ENCODE results near the gene GRM7. TPM values are rescaled to one million over a fixed set of nuclear protein-coding genes. Genes with fewer than 3 reads are reported as not detected.

The GRM7 gene
- total and polyA plus RNA-seq, 2 experiments from 2014 or later, result 0.40 TPM; not detected in 1

DNA sequence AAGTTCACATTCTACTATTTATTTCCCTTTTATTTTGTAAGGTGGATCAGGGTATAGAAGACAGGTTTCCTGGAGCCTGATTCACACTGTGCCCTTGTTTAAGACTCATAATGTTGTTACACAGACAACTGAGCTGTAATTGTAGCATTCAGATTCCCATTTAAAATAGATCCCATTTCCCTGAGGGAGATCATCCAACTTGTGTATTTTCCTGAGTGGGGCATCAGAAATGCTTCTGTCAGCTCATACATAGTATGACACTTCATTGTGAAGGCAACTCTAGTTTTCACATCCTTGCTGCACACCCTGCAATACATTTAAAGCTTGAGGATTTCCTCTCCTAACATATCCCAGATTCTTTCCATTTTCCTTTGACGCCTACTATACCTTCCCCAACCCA is 659.7 kb downstream of the GRM7 start:
- H3K27me3 ChIP-seq (ENCODE audit: insufficient read depth), result no peaks in the 10 kb centered on the region
- DNase-seq (ENCODE audit: low spot score) (no peak), ATAC-seq (no peak)
- H4K20me1 ChIP-seq (replicated peaks; ENCODE audit: insufficient read depth), result no peaks in the 10 kb centered on the region
- Mint-ChIP-seq H3K4me3 (no peak overlapping the region), H3K9me3 (peaks cover 15% of the 10 kb centered on the region; the same call in 2 of the 3 replicates), H3K36me3 (ENCODE audit: low read depth) (peaks cover 4% of the 10 kb centered on the region; the same call in 2 of the 3 replicates), H3K4me1 (no peaks in the 10 kb centered on the region), H3K27ac (no peak overlapping the region), H3K27me3 (ENCODE audit: insufficient read depth, low read depth, poor library complexity) (no peaks in the 10 kb centered on the region)
- no peaks in the 10 kb centered on the region for H3K36me3 ChIP-seq (ENCODE audit: insufficient read depth)
- no peak overlapping the region for H3K4me3 ChIP-seq
- no peaks in the 10 kb centered on the region for H3F3A ChIP-seq (replicated peaks; ENCODE audit: low read depth)
- H3K4me2 ChIP-seq, result no peak overlapping the region
- no peaks in the 10 kb centered on the region for H3K79me2 ChIP-seq (replicated peaks; ENCODE audit: insufficient read depth)
- no peak overlapping the region for H3K27ac ChIP-seq (ENCODE audit: low read depth)
- TF ChIP-seq, protein P1, sequence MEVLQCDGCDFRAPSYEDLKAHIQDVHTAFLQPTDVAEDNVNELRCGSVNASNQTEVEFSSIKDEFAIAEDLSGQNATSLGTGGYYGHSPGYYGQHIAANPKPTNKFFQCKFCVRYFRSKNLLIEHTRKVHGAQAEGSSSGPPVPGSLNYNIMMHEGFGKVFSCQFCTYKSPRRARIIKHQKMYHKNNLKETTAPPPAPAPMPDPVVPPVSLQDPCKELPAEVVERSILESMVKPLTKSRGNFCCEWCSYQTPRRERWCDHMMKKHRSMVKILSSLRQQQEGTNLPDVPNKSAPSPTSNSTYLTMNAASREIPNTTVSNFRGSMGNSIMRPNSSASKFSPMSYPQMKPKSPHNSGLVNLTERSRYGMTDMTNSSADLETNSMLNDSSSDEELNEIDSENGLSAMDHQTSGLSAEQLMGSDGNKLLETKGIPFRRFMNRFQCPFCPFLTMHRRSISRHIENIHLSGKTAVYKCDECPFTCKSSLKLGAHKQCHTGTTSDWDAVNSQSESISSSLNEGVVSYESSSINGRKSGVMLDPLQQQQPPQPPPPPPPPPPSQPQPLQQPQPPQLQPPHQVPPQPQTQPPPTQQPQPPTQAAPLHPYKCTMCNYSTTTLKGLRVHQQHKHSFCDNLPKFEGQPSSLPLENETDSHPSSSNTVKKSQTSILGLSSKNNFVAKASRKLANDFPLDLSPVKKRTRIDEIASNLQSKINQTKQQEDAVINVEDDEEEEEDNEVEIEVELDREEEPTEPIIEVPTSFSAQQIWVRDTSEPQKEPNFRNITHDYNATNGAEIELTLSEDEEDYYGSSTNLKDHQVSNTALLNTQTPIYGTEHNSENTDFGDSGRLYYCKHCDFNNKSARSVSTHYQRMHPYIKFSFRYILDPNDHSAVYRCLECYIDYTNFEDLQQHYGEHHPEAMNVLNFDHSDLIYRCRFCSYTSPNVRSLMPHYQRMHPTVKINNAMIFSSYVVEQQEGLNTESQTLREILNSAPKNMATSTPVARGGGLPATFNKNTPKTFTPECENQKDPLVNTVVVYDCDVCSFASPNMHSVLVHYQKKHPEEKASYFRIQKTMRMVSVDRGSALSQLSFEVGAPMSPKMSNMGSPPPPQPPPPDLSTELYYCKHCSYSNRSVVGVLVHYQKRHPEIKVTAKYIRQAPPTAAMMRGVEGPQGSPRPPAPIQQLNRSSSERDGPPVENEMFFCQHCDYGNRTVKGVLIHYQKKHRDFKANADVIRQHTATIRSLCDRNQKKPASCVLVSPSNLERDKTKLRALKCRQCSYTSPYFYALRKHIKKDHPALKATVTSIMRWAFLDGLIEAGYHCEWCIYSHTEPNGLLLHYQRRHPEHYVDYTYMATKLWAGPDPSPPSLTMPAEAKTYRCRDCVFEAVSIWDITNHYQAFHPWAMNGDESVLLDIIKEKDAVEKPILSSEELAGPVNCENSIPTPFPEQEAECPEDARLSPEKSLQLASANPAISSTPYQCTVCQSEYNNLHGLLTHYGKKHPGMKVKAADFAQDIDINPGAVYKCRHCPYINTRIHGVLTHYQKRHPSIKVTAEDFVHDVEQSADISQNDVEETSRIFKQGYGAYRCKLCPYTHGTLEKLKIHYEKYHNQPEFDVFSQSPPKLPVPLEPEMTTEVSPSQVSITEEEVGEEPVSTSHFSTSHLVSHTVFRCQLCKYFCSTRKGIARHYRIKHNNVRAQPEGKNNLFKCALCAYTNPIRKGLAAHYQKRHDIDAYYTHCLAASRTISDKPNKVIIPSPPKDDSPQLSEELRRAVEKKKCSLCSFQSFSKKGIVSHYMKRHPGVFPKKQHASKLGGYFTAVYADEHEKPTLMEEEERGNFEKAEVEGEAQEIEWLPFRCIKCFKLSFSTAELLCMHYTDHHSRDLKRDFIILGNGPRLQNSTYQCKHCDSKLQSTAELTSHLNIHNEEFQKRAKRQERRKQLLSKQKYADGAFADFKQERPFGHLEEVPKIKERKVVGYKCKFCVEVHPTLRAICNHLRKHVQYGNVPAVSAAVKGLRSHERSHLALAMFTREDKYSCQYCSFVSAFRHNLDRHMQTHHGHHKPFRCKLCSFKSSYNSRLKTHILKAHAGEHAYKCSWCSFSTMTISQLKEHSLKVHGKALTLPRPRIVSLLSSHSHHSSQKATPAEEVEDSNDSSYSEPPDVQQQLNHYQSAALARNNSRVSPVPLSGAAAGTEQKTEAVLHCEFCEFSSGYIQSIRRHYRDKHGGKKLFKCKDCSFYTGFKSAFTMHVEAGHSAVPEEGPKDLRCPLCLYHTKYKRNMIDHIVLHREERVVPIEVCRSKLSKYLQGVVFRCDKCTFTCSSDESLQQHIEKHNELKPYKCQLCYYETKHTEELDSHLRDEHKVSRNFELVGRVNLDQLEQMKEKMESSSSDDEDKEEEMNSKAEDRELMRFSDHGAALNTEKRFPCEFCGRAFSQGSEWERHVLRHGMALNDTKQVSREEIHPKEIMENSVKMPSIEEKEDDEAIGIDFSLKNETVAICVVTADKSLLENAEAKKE (CRISPR knock-in tag; IDR thresholded peaks at IDR 0.05), result no peak
- TF ChIP-seq JUNB (IDR thresholded peaks at IDR 0.05; ENCODE audit: unreplicated experiment) (no peak), ETS1 (IDR thresholded peaks at IDR 0.05) (no peak), STAT1 (IDR thresholded peaks at IDR 0.05; ENCODE audit: unreplicated experiment) (no peak), ZNF331 (CRISPR knock-in tag; IDR thresholded peaks at IDR 0.05; ENCODE audit: low read depth) (no peak), ZNF114 (CRISPR knock-in tag; IDR thresholded peaks at IDR 0.05) (no peak), EZH2phosphoT487 (IDR thresholded peaks at IDR 0.05; ENCODE audit: unreplicated experiment) (no peak), NANOG (IDR thresholded peaks at IDR 0.05; ENCODE audit: borderline replicate concordance) (no peak), CREB1 (CRISPR knock-in tag; IDR thresholded peaks at IDR 0.05; ENCODE audit: low read depth) (no peak), POLR2AphosphoS5 (IDR thresholded peaks at IDR 0.05; ENCODE audit: low read depth) (no peak), EZH2 (IDR thresholded peaks at IDR 0.05; ENCODE audit: low read depth, unreplicated experiment) (no peak)
- TF ChIP-seq, protein P2, sequence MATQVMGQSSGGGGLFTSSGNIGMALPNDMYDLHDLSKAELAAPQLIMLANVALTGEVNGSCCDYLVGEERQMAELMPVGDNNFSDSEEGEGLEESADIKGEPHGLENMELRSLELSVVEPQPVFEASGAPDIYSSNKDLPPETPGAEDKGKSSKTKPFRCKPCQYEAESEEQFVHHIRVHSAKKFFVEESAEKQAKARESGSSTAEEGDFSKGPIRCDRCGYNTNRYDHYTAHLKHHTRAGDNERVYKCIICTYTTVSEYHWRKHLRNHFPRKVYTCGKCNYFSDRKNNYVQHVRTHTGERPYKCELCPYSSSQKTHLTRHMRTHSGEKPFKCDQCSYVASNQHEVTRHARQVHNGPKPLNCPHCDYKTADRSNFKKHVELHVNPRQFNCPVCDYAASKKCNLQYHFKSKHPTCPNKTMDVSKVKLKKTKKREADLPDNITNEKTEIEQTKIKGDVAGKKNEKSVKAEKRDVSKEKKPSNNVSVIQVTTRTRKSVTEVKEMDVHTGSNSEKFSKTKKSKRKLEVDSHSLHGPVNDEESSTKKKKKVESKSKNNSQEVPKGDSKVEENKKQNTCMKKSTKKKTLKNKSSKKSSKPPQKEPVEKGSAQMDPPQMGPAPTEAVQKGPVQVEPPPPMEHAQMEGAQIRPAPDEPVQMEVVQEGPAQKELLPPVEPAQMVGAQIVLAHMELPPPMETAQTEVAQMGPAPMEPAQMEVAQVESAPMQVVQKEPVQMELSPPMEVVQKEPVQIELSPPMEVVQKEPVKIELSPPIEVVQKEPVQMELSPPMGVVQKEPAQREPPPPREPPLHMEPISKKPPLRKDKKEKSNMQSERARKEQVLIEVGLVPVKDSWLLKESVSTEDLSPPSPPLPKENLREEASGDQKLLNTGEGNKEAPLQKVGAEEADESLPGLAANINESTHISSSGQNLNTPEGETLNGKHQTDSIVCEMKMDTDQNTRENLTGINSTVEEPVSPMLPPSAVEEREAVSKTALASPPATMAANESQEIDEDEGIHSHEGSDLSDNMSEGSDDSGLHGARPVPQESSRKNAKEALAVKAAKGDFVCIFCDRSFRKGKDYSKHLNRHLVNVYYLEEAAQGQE (IDR thresholded peaks at IDR 0.05; ENCODE audit: unreplicated experiment), result no peak
- TF ChIP-seq, protein P3, sequence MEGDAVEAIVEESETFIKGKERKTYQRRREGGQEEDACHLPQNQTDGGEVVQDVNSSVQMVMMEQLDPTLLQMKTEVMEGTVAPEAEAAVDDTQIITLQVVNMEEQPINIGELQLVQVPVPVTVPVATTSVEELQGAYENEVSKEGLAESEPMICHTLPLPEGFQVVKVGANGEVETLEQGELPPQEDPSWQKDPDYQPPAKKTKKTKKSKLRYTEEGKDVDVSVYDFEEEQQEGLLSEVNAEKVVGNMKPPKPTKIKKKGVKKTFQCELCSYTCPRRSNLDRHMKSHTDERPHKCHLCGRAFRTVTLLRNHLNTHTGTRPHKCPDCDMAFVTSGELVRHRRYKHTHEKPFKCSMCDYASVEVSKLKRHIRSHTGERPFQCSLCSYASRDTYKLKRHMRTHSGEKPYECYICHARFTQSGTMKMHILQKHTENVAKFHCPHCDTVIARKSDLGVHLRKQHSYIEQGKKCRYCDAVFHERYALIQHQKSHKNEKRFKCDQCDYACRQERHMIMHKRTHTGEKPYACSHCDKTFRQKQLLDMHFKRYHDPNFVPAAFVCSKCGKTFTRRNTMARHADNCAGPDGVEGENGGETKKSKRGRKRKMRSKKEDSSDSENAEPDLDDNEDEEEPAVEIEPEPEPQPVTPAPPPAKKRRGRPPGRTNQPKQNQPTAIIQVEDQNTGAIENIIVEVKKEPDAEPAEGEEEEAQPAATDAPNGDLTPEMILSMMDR (conservative IDR thresholded peaks at IDR 0.05; ENCODE audit: low read depth in 2 of 2), result no peak
- H2AFZ ChIP-seq, result no peak overlapping the region
- no peaks in the 10 kb centered on the region for H3K4me1 ChIP-seq (ENCODE audit: insufficient read depth)
- peaks cover 10% of the 10 kb centered on the region for H3K9me2 ChIP-seq (ENCODE audit: insufficient read depth)
